Muscle of arm (tissue), 12 donors: ENCODE measurements around the gene UBE4B. TPM values are rescaled to one million over a fixed set of nuclear protein-coding genes. Genes with fewer than 3 reads are reported as not detected.
A peak's percentile ranks its signal among the peaks of the same experiment; 100 is the strongest.

Experiments
- DNase-seq: peaks from one replicate; pipeline ENCODE4 v3.0.0-alpha.2; 2013
- polyA plus RNA-seq, 12 donors: library from polyadenylated mRNA; unstranded; fragments of 120-200 nt; gene quantifications; one replicate each; pipeline ENCODE4 v1.2.1, GENCODE V29; 2013; ENCODE audit not compliant: insufficient read length in 12 of 12

UBE4B gene
- polyA plus RNA-seq, 12 donors: 38.3 to 60.4 (median 43.9) TPM; not detected in 1

GRCh38 chr1:10108948-10109708 lies 76.4 kb downstream of the UBE4B start:
- no peak for DNase-seq

- DNase-seq: no peak
Measured at GRCh38 chr1:10113501-10113900, 80.7 kb downstream of the UBE4B start.

GRCh38 chr1:10114746-10115145 lies 82.0 kb downstream of the UBE4B start:
- DNase-seq: no peak

- no peak for DNase-seq
Measured at GRCh38 chr1:10117132-10117531, 84.4 kb downstream of the UBE4B start.

GRCh38 chr1:10117865-10118264 lies 85.1 kb downstream of the UBE4B start:
- no peak for DNase-seq

- DNase-seq: no peak
Measured at GRCh38 chr1:10121688-10122087, 88.9 kb downstream of the UBE4B start.

GRCh38 chr1:10122926-10123325 lies 90.2 kb downstream of the UBE4B start:
- DNase-seq: no peak

- DNase-seq: no peak
Measured at GRCh38 chr1:10128101-10128765, 95.5 kb downstream of the UBE4B start.

GRCh38 chr1:10132316-10132715 lies 99.6 kb downstream of the UBE4B start:
- DNase-seq: no peak

- no peak for DNase-seq
Measured at GRCh38 chr1:10132852-10133251, 100.1 kb downstream of the UBE4B start.

- DNase-seq: no peak
Measured at GRCh38 chr1:10140981-10141380, 108.2 kb downstream of the UBE4B start.

- DNase-seq: no peak
Measured at GRCh38 chr1:10143961-10144485, 111.3 kb downstream of the UBE4B start.

GRCh38 chr1:10146391-10146790 lies 113.6 kb downstream of the UBE4B start:
- no peak for DNase-seq

- peak; percentile 42 for DNase-seq
Measured at GRCh38 chr1:10149231-10149630, 116.5 kb downstream of the UBE4B start.

- DNase-seq: no peak
Measured at GRCh38 chr1:10152709-10153284, 120.0 kb downstream of the UBE4B start.

- no peak for DNase-seq
Measured at GRCh38 chr1:10155087-10155712, 122.4 kb downstream of the UBE4B start.

GRCh38 chr1:10160173-10160572 lies 127.4 kb downstream of the UBE4B start:
- DNase-seq: no peak

- no peak for DNase-seq
Measured at GRCh38 chr1:10160907-10161490, 128.2 kb downstream of the UBE4B start.

- DNase-seq: no peak
Measured at GRCh38 chr1:10161541-10162290, 129.0 kb downstream of the UBE4B start.

- no peak for DNase-seq
Measured at GRCh38 chr1:10168912-10169514, 136.3 kb downstream of the UBE4B start.

- DNase-seq: no peak
Measured at GRCh38 chr1:10170239-10170574, 137.4 kb downstream of the UBE4B start.
